Measurements from ENCODE around the gene RNF144A. TPM values are rescaled to one million over a fixed set of nuclear protein-coding genes. Genes with fewer than 3 reads are reported as not detected.

RNF144A gene
- total and polyA plus RNA-seq, 5 donors, result 4.7 to 14.3 (median 10.3) TPM

DNA sequence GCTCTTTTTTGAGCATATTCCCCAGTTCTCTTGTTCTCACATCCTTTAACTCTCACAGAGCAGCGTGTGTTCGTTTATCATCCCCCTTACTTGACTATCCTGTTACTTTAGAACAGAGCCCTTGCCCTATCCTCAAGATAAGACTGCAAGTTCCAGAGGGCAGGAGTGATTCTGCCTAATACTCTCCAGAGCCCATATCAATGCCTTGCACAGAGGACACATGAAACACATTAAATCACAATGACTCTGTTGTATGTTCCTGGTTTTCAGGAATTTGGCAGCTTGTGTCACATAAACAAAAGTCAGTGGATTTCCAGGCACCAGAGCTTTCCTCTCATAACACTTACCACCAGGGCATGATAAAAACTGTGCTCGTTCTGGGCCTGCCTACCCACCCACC, 156.7 kb downstream of the RNF144A start:
- Histone ChIP-seq H3K4me1 (ENCODE audit: control insufficient read depth, insufficient read depth, low read length) (no peaks in the 10 kb centered on the region), H3K9me3 (ENCODE audit: control insufficient read depth, low read length) (no peaks in the 10 kb centered on the region), H3K27ac (ENCODE audit: low read length) (no peak overlapping the region), H3K4me3 (ENCODE audit: low read length) (no peak overlapping the region), H3K27me3 (ENCODE audit: control insufficient read depth, insufficient read depth) (no peaks in the 10 kb centered on the region)
- intact Hi-C loops (cut with DNase I), result no loop called here
- DNase-seq (no peak), ATAC-seq (no peak)
- 57% methylated on average over 3 of the region's 3 CpGs for WGBS

DNA sequence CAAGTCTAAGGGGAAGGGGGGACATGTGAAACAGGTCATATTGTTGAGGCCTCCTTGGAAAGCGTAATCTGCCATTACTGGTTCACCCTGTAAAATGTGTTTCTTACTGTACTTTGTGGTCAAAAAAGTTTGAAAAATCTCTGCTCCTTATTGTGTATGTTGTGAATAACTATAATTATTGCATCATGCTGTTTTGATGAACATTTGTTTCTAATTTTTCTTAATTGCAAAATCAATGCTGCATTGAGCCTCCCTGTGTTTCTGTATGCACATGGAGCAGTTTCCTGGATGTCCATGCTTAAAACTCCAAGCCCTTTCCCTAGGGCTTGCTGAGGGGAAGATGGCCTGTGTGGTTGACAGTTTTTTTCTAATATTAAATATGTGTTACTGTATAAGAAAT, 158.6 kb downstream of the RNF144A start:
- H3K4me1 ChIP-seq (ENCODE audit: control insufficient read depth, insufficient read depth, low read length), result no peaks in the 10 kb centered on the region
- H3K27me3 ChIP-seq (ENCODE audit: control insufficient read depth, insufficient read depth), result no peaks in the 10 kb centered on the region
- H3K9me3 ChIP-seq (ENCODE audit: control insufficient read depth, low read length), result no peaks in the 10 kb centered on the region
- H3K27ac ChIP-seq (ENCODE audit: low read length), result no peak overlapping the region
- H3K4me3 ChIP-seq (ENCODE audit: low read length), result no peak overlapping the region
- ATAC-seq (no peak), DNase-seq (no peak)
- WGBS, result 97% methylated on average over 1 of the region's 1 CpG
- intact Hi-C loops (cut with DNase I), result no loop called here

DNA sequence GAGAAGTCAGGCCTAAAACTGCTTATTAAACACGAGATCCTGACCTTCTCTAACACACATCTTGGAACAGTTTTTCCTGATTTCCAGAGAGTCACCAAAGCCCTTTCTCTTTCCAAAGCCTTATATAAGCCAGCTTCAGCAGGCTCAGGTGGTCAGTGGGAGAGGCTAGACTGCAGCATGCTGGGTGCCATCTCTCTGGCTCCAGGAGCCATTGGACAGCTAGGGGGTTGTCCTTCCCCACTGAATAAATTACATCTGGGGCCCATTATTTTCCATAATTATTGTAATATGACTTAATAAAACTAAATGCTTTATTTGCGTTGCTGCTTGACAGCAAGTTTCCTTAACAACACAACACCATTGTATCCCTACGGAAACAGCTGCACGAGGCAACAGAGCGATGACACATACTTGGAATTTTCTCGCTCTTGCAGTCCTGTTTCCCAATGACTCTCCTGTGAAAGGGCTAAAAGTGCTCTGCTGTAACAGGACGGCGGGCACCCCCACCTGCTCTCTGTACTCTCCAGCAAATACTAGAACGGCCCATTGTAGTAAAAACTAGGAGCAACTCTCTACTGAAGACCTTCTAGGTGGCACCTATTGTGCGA, 160.6 kb downstream of the RNF144A start:
- intact Hi-C loops (cut with DNase I), result no loop called here
- ATAC-seq, result peak; percentile 54 to 85
- 52% methylated on average over 10 of the region's 10 CpGs for WGBS
- H3K27ac ChIP-seq (ENCODE audit: low read length), result no peak overlapping the region
- no peaks in the 10 kb centered on the region for H3K27me3 ChIP-seq (ENCODE audit: control insufficient read depth, insufficient read depth)
- no peaks in the 10 kb centered on the region for H3K4me1 ChIP-seq (ENCODE audit: control insufficient read depth, insufficient read depth, low read length)
- no peak overlapping the region for H3K4me3 ChIP-seq (ENCODE audit: low read length)
- H3K9me3 ChIP-seq (ENCODE audit: control insufficient read depth, low read length), result no peaks in the 10 kb centered on the region
- DNase-seq, result peak in 2 of 3 donors; percentile 23 to 60

DNA sequence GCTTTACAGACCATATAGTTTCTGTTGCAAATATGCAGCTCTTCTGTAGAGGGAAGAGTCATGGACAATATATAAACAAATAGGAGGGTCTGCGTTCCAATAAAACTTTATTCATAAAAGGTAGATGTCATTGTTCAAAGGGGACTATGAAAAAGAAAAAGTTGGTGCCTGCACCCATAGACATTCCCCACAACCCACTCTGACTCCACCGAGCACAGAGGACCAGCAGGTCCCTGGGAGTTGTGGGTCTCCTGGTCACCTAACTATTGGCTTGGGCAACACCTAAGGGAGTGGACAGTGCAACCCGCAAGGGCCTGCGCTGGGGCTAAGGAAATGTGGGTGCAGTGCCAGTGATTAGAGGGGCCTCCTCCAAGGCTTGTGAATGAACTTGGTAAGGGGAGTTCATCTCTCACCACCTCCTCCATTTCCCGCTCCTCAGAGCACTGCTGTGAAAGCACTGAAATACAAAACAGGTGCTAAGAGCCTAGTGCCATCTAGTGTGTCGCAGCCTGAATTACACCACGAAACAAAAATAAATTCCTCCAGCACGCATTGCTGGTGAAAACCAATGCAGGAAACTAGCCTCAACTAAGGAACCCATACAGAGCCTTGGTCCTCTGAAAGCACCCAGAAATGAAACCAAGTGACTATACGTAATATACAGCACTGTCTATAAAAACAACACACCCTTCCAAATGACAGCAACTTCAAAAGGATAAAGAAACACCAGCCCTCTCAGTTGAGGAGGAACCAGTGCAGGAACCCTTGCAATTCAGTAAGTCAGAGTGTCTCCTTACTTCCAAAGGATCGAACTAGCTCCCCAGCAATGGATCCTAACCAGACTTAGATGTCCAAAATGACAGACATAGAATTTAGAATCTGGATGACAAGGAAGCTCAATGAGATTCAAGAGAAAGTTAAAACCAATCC, 166.6 kb downstream of the RNF144A start:
- no peaks in the 10 kb centered on the region for H3K4me1 ChIP-seq (ENCODE audit: control insufficient read depth, insufficient read depth, low read length)
- H3K27ac ChIP-seq (ENCODE audit: low read length), result no peak overlapping the region
- WGBS, result 73% methylated on average over 10 of the region's 10 CpGs
- H3K4me3 ChIP-seq (ENCODE audit: low read length), result no peak overlapping the region
- no peaks in the 10 kb centered on the region for H3K27me3 ChIP-seq (ENCODE audit: control insufficient read depth, insufficient read depth)
- no peak for DNase-seq
- no peak for ATAC-seq
- no peaks in the 10 kb centered on the region for H3K9me3 ChIP-seq (ENCODE audit: control insufficient read depth, low read length)
- intact Hi-C loops (cut with DNase I), result no loop called here

DNA sequence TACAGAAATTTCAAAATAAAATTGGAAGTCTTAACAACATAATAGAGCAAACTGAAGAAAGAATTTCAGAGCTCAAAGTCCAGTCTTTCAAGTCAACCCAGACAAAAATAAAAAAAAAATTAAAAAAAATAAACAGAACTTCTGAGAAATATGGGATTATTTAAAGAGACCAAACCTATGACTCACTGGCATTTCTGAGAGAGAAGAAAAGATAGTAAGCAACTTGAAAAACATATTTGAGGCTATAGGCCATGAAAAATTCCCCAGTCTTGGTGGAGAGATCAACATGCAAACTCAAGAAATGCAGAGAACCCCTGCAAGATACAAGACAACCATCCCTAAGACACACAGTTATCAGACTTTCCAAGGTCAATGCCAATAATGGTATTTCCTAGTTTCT, 167.4 kb downstream of the RNF144A start:
- no peaks in the 10 kb centered on the region for H3K27me3 ChIP-seq (ENCODE audit: control insufficient read depth, insufficient read depth)
- H3K4me1 ChIP-seq (ENCODE audit: control insufficient read depth, insufficient read depth, low read length), result no peaks in the 10 kb centered on the region
- ATAC-seq (no peak), DNase-seq (no peak)
- no peak overlapping the region for H3K4me3 ChIP-seq (ENCODE audit: low read length)
- no peaks in the 10 kb centered on the region for H3K9me3 ChIP-seq (ENCODE audit: control insufficient read depth, low read length)
- intact Hi-C loops (cut with DNase I), result no loop called here
- H3K27ac ChIP-seq (ENCODE audit: low read length), result no peak overlapping the region

DNA sequence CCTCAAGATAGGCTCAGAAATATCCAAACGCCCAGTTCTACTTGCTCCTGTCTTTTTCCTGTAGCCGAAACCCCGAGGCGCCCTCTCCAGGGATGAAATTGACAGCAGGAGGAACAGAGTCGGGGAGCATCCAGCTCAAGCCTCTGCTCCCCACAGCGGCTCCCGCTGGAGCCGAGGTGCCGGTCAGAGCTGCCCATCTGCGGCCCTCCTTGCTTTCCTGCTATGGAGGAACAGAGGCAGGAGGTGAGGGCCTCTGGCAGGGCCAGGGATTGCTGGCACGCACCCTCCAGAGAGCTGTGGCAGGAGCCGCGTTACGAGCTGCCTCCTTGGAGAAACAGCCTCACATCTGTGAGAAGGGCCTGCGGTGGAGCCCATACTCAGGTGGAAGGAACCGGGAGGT, 172.1 kb downstream of the RNF144A start:
- no peak overlapping the region for H3K4me3 ChIP-seq (ENCODE audit: low read length)
- no peak overlapping the region for H3K27ac ChIP-seq (ENCODE audit: low read length)
- H3K9me3 ChIP-seq (ENCODE audit: control insufficient read depth, low read length), result no peaks in the 10 kb centered on the region
- no peak for DNase-seq
- intact Hi-C loops (cut with DNase I), result no loop called here
- H3K27me3 ChIP-seq (ENCODE audit: control insufficient read depth, insufficient read depth), result no peaks in the 10 kb centered on the region
- ATAC-seq, result no peak
- no peaks in the 10 kb centered on the region for H3K4me1 ChIP-seq (ENCODE audit: control insufficient read depth, insufficient read depth, low read length)
- 94% methylated on average over 16 of the region's 16 CpGs for WGBS

DNA sequence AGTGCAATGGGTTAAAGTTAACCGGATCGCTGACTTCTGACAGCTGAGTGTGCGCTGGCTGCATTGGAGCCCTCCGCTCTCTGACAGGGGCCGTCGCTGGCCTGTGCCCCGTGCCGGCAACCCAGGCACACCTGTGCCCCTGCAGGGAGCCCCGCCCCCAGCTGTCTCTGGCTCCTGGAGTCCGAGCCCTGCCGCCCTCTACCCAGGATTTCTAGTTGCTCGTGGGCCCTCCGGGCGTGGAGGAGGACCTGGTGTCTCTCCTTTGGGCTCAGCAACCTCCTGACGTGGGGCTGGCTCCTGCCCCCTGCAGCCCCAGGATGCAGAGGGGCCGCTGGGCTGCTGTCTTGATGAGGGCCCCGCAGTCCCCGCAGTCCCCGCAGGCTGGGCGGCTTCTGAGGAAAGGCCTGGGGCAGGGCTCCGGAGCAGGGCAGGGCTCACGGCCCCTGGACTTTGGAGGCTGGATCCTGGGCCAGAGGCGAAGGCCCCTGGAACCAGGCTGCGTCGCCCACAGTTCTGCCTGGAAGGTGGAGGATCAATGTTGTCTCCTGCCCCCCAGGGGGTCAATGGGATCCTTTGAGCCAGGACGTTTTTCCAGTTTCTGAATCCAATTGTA, 172.8 kb downstream of the RNF144A start:
- Histone ChIP-seq H3K9me3 (ENCODE audit: control insufficient read depth, low read length) (no peaks in the 10 kb centered on the region), H3K4me1 (ENCODE audit: control insufficient read depth, insufficient read depth, low read length) (no peaks in the 10 kb centered on the region), H3K4me3 (ENCODE audit: low read length) (no peak overlapping the region), H3K27me3 (ENCODE audit: control insufficient read depth, insufficient read depth) (no peaks in the 10 kb centered on the region), H3K27ac (ENCODE audit: low read length) (no peak overlapping the region)
- WGBS, result 91% methylated on average over 26 of the region's 26 CpGs
- no peak for ATAC-seq
- peak in 2 of 3 donors; percentile 34 to 53 for DNase-seq
- intact Hi-C loops (cut with DNase I), result no loop called here

DNA sequence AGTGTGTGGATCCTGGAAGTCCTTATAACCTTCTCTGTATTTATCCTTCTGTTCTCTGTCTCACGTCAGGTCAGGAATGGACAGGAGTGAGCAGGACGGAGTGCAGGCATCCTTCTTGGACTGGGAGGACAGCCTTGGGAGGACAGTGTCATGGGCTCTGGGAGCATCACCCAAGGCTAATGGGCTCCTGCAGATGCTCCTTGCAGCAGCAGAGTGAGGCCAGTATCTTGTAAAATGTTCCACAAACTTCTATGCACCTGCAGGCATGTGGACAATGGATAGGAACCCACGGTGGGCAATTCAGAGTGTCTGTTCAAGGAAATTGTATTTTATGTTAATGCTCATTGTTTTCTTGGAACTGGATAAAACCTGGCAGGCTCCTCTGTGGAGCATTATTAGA, 176.2 kb downstream of the RNF144A start:
- intact Hi-C loops (cut with DNase I), result no loop called here
- no peak overlapping the region for H3K27ac ChIP-seq (ENCODE audit: low read length)
- H3K27me3 ChIP-seq (ENCODE audit: control insufficient read depth, insufficient read depth), result no peaks in the 10 kb centered on the region
- H3K4me3 ChIP-seq (ENCODE audit: low read length), result no peak overlapping the region
- DNase-seq, result no peak
- no peaks in the 10 kb centered on the region for H3K9me3 ChIP-seq (ENCODE audit: control insufficient read depth, low read length)
- WGBS, result 87% methylated on average over 3 of the region's 3 CpGs
- no peaks in the 10 kb centered on the region for H3K4me1 ChIP-seq (ENCODE audit: control insufficient read depth, insufficient read depth, low read length)
- no peak for ATAC-seq

Other genes starting within 250 kb of the RNF144A start
- gene CMPK2, start 51.5 kb upstream of the RNF144A start, total RNA-seq, result 1 to 10 TPM; 3.0 to 5.7 (median 4.3) TPM
- gene CMPK2, start 51.5 kb upstream of the RNF144A start, polyA plus RNA-seq, result 2.7 TPM
- gene RSAD2, start 39.6 kb upstream of the RNF144A start, total RNA-seq, result 1 to 10 TPM; 1.6 to 6.4 (median 5.0) TPM
- gene RSAD2, start 39.6 kb upstream of the RNF144A start, polyA plus RNA-seq, result 3.0 TPM